Activated naive CD8-positive, alpha-beta T cell treated with anti-CD3 and anti-CD28 coated beads, Interleukin-2, amount 50 U/mL, for 24 hours (primary cell): Measurements from ENCODE around the gene CDH4.

Source experiments
- ATAC-seq: fragments of 150-1000 bp; cut with Tn5 transposase; one replicate; pipeline ENCODE4 v1.10.0; 2021
- DNase-seq: peaks from one replicate; pipeline ENCODE4 v3.0.0; 2021
- H3K27ac Mint-ChIP-seq: one replicate; pipeline ENCODE4 v1.8.0; 2021; ENCODE audit warnings: mild to moderate bottlenecking, mixed read lengths
- H3K27me3 Mint-ChIP-seq: one replicate; pipeline ENCODE4 v1.8.0; 2021; ENCODE audit warnings: mixed read lengths
- H3K36me3 Mint-ChIP-seq: one replicate; pipeline ENCODE4 v1.8.0; 2021; ENCODE audit warnings: low read depth, mixed read lengths
- H3K4me1 Mint-ChIP-seq: one replicate; pipeline ENCODE4 v1.8.0; 2021; ENCODE audit warnings: mixed read lengths
- H3K4me3 Mint-ChIP-seq: one replicate; pipeline ENCODE4 v1.8.0; 2021; ENCODE audit warnings: mild to moderate bottlenecking, moderate library complexity, mixed read lengths
- H3K9me3 Mint-ChIP-seq: one replicate; pipeline ENCODE4 v1.8.0; 2021; ENCODE audit warnings: mixed read lengths

Gene CDH4

DNA sequence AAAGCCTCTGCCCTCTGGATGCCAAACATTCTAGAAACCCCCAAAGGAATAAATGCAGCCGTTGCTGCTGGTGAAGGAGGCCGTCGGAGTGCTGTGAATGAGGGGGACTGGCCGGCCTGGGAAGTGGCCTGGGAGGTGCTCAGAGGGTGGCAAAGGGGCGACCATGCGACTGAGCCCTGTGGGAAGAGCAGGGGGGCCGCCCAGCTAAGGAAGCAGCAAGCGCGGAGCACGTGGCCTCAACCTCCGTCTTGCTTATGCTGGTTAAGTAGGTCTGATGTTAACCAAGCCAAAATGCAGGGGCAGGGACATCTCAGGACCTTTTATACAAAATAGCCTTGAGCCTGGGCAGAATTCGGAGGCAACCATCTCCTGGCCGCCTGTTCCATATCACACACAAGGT, 432.1 kb downstream of the CDH4 start:
- Mint-ChIP-seq H3K27me3 (peaks cover 2% of the 10 kb centered on the region), H3K36me3 (no peaks in the 10 kb centered on the region), H3K9me3 (no peaks in the 10 kb centered on the region), H3K4me1 (no peaks in the 10 kb centered on the region), H3K4me3 (no peak overlapping the region), H3K27ac (no peak overlapping the region)
- no peak for DNase-seq
- ATAC-seq = no peak

- ATAC-seq (no peak), DNase-seq (no peak)
- Mint-ChIP-seq H3K4me1 (no peaks in the 10 kb centered on the region), H3K36me3 (no peaks in the 10 kb centered on the region), H3K27me3 (peaks cover 2% of the 10 kb centered on the region), H3K9me3 (no peaks in the 10 kb centered on the region), H3K27ac (no peak overlapping the region), H3K4me3 (no peak overlapping the region)
Observed at GRCh38 chr20:61684583-61685235, 432.6 kb downstream of the CDH4 start.

DNA sequence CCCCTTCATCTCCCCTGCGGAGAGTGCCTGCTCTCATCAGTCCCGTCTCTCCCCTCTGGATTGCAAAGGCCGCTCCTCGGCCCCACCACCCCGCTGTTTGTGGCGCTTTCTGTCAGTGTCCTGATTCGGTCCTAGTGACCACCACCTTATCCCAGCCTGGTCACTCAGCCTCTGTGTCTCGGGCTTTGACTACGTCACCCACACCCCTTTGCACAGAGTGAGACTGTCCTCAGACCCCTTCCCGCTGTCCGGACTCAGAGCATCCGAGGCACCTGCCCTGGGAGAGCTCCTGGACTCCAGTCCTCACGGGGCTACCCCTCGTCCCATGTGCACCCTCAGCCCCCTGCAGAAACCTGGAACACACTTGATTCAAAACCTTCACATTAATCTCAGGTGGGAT, 433.4 kb downstream of the CDH4 start:
- no peak overlapping the region for H3K4me3 Mint-ChIP-seq
- no peak for ATAC-seq
- no peak overlapping the region for H3K27ac Mint-ChIP-seq
- no peaks in the 10 kb centered on the region for H3K4me1 Mint-ChIP-seq
- H3K9me3 Mint-ChIP-seq = no peaks in the 10 kb centered on the region
- no peak for DNase-seq
- H3K36me3 Mint-ChIP-seq = no peaks in the 10 kb centered on the region
- peaks cover 2% of the 10 kb centered on the region for H3K27me3 Mint-ChIP-seq

GRCh38 chr20:61686051-61686936, 434.2 kb downstream of the CDH4 start:
- DNase-seq = no peak
- Mint-ChIP-seq H3K27ac (no peak overlapping the region), H3K36me3 (no peaks in the 10 kb centered on the region), H3K27me3 (peaks cover 2% of the 10 kb centered on the region), H3K9me3 (no peaks in the 10 kb centered on the region), H3K4me3 (no peak overlapping the region), H3K4me1 (no peaks in the 10 kb centered on the region)
- no peak for ATAC-seq

- DNase-seq = no peak
- Mint-ChIP-seq H3K4me3 (no peak overlapping the region), H3K36me3 (no peaks in the 10 kb centered on the region), H3K27ac (no peak overlapping the region), H3K27me3 (no peaks in the 10 kb centered on the region), H3K9me3 (no peaks in the 10 kb centered on the region), H3K4me1 (no peaks in the 10 kb centered on the region)
- ATAC-seq = no peak
Observed at GRCh38 chr20:61688411-61688810, 436.4 kb downstream of the CDH4 start.

- no peaks in the 10 kb centered on the region for H3K27me3 Mint-ChIP-seq
- no peak overlapping the region for H3K4me3 Mint-ChIP-seq
- no peaks in the 10 kb centered on the region for H3K36me3 Mint-ChIP-seq
Observed at GRCh38 chr20:61690150-61690549, 438.1 kb downstream of the CDH4 start.

GRCh38 chr20:61690993-61691838, 439.2 kb downstream of the CDH4 start:
- H3K4me3 Mint-ChIP-seq = no peak overlapping the region
- ATAC-seq (no peak), DNase-seq (no peak)
- H3K9me3 Mint-ChIP-seq = no peaks in the 10 kb centered on the region
- no peaks in the 10 kb centered on the region for H3K27me3 Mint-ChIP-seq
- no peaks in the 10 kb centered on the region for H3K36me3 Mint-ChIP-seq
- no peak overlapping the region for H3K27ac Mint-ChIP-seq
- H3K4me1 Mint-ChIP-seq = no peaks in the 10 kb centered on the region

More at GRCh38 chr20:61690150-61690549, 438.1 kb downstream of the CDH4 start:
- DNase-seq (no peak), ATAC-seq (no peak)
- H3K27ac Mint-ChIP-seq = no peak overlapping the region
- no peaks in the 10 kb centered on the region for H3K9me3 Mint-ChIP-seq
- H3K4me1 Mint-ChIP-seq = no peaks in the 10 kb centered on the region

- H3K36me3 Mint-ChIP-seq = no peaks in the 10 kb centered on the region
- H3K27me3 Mint-ChIP-seq = no peaks in the 10 kb centered on the region
- ATAC-seq (no peak), DNase-seq (no peak)
- no peaks in the 10 kb centered on the region for H3K9me3 Mint-ChIP-seq
- no peak overlapping the region for H3K27ac Mint-ChIP-seq
- H3K4me3 Mint-ChIP-seq = no peak overlapping the region
- no peaks in the 10 kb centered on the region for H3K4me1 Mint-ChIP-seq
Observed at GRCh38 chr20:61691978-61692377, 439.9 kb downstream of the CDH4 start.

GRCh38 chr20:61692479-61692878, 440.4 kb downstream of the CDH4 start:
- no peak for DNase-seq
- no peak overlapping the region for H3K27ac Mint-ChIP-seq
- H3K4me1 Mint-ChIP-seq = no peaks in the 10 kb centered on the region
- H3K27me3 Mint-ChIP-seq = no peaks in the 10 kb centered on the region
- no peaks in the 10 kb centered on the region for H3K36me3 Mint-ChIP-seq
- H3K9me3 Mint-ChIP-seq = no peaks in the 10 kb centered on the region
- ATAC-seq = no peak
- H3K4me3 Mint-ChIP-seq = no peak overlapping the region

DNA sequence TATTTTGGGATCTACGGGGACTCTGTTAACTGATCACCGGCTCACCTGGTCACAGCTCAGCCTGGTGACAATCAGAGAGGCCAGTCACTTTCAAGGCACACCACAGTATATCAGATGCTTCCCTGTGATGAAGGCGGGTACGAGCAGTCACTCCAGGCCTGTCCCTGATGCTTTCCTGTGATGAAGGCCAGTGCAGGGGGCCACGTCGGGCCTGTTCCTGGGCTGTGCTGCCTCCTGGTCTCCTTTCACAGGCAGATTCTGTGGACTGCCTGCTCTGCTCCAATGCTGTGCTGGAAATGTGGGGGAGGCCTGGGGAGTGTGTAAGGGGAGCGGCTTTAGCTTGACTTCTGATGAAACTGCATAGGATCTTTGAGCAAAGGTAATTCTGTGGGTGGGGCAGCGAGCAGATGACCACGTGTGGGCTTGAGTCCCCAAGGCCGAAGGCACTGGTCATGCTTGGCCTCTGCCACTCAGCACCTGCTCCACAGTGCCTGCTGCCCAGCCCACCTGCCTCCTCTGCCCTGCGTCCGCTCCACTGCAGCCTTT, 441.1 kb downstream of the CDH4 start:
- H3K36me3 Mint-ChIP-seq = no peaks in the 10 kb centered on the region
- ATAC-seq (no peak), DNase-seq (no peak)
- H3K4me1 Mint-ChIP-seq = no peaks in the 10 kb centered on the region
- no peak overlapping the region for H3K4me3 Mint-ChIP-seq
- no peak overlapping the region for H3K27ac Mint-ChIP-seq
- H3K27me3 Mint-ChIP-seq = no peaks in the 10 kb centered on the region
- no peaks in the 10 kb centered on the region for H3K9me3 Mint-ChIP-seq

GRCh38 chr20:61694682-61695081, 442.6 kb downstream of the CDH4 start:
- H3K27me3 Mint-ChIP-seq = no peaks in the 10 kb centered on the region
- DNase-seq (no peak), ATAC-seq (no peak)
- H3K36me3 Mint-ChIP-seq = no peaks in the 10 kb centered on the region
- H3K4me1 Mint-ChIP-seq = no peaks in the 10 kb centered on the region
- no peaks in the 10 kb centered on the region for H3K9me3 Mint-ChIP-seq
- no peak overlapping the region for H3K27ac Mint-ChIP-seq
- no peak overlapping the region for H3K4me3 Mint-ChIP-seq

DNA sequence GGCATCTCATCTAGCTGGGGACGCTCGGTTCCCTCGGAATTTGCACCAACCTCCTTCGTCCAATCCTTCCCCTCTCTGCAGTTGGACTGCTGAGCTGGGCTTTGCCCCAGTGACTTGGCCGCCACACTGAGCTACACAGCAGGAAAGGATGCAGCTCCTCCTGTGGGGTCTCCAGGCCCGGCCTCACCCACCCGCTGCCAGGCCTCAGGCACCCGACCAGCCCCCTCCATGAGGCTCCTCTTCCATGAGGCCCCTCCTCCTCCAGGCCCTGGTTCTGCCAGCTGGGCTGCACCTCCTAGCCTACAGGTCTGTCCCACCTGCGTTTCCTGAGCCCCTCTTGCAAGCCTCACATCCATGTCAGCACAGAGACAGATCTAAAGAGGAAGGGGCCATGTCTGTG, 443.7 kb downstream of the CDH4 start:
- DNase-seq (no peak), ATAC-seq (no peak)
- Mint-ChIP-seq H3K27me3 (no peaks in the 10 kb centered on the region), H3K9me3 (no peaks in the 10 kb centered on the region), H3K4me1 (no peaks in the 10 kb centered on the region), H3K36me3 (no peaks in the 10 kb centered on the region), H3K27ac (no peak overlapping the region), H3K4me3 (no peak overlapping the region)

DNA sequence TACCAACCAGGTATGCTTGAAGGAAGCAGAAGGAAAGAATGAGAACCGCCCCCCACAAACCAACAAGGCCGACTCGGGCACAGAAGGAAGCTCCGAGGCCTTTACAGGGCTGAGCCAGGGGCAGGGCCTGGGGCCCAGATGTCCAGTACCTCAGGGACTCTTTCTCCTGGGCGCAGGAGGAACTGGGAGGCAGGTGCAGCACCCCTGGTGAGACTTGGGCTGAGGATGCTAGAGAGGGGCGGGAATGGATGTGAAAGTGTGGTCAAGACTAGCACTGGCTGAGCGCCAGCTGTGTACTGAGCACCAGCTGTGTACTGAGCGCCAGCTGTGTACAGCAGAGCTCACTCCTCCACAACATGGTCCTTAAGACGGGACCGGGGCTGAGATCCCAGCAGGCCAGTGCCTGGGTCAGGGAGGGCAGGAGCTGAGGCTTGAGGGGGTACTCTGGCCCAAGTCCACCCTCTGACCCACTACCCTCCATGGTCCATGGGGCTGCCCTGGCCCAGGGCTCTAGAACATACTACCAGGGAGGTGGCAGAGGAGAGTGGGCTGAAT, 444.2 kb downstream of the CDH4 start:
- H3K27ac Mint-ChIP-seq = no peak overlapping the region
- H3K4me1 Mint-ChIP-seq = no peaks in the 10 kb centered on the region
- H3K9me3 Mint-ChIP-seq = no peaks in the 10 kb centered on the region
- no peaks in the 10 kb centered on the region for H3K36me3 Mint-ChIP-seq
- no peak overlapping the region for H3K4me3 Mint-ChIP-seq
- ATAC-seq (no peak), DNase-seq (no peak)
- H3K27me3 Mint-ChIP-seq = no peaks in the 10 kb centered on the region
